WTC11 (cell line): ENCODE measurements around the gene TP53I13.

ENCODE experiments used
- ATF3 ChIP-seq: sonication (generic); formaldehyde crosslinking; conservative IDR thresholded peaks from 2 replicates; pipeline ENCODE4 v1.8.1; 2022; ENCODE audit warnings: mild to moderate bottlenecking, missing genetic modification reagents
- CREM ChIP-seq: sonication (generic); formaldehyde crosslinking; IDR thresholded peaks from 2 replicates; pipeline ENCODE4 v1.8.1; 2022; ENCODE audit warnings: mild to moderate bottlenecking, missing genetic modification reagents, moderate library complexity
- CTCF ChIP-seq: fragments of 200-600 bp; IDR thresholded peaks from 2 replicates; pipeline ENCODE4 v1.8.0; 2022; ENCODE audit warnings: antibody characterized with exemption
- E2F4 ChIP-seq: sonication (generic); formaldehyde crosslinking; IDR thresholded peaks from 2 replicates; pipeline ENCODE4 v1.8.1; 2022; ENCODE audit warnings: low read depth, mild to moderate bottlenecking, moderate library complexity, missing genetic modification reagents, borderline replicate concordance
- ELF4 ChIP-seq: sonication (generic); formaldehyde crosslinking; IDR thresholded peaks from 2 replicates; pipeline ENCODE4 v1.8.1; 2022; ENCODE audit warnings: low read depth, mild to moderate bottlenecking, moderate library complexity, missing genetic modification reagents
- ESRRA ChIP-seq: sonication (generic); formaldehyde crosslinking; IDR thresholded peaks from 2 replicates; pipeline ENCODE4 v1.8.1; 2022; ENCODE audit warnings: mild to moderate bottlenecking, missing genetic modification reagents, borderline replicate concordance
- FOXJ3 ChIP-seq: sonication (generic); formaldehyde crosslinking; IDR thresholded peaks from 2 replicates; pipeline ENCODE4 v1.9.0; 2021; ENCODE audit warnings: missing genetic modification reagents, mild to moderate bottlenecking, borderline replicate concordance
- NFE2L1 ChIP-seq: sonication (generic); formaldehyde crosslinking; IDR thresholded peaks from 2 replicates; pipeline ENCODE4 v1.8.1; 2023; ENCODE audit warnings: missing genetic modification reagents
- NFYB ChIP-seq: sonication (generic); formaldehyde crosslinking; conservative IDR thresholded peaks from 2 replicates; pipeline ENCODE4 v1.8.0; 2022; ENCODE audit warnings: low read depth, missing genetic modification reagents
- NR2C2 ChIP-seq: sonication (generic); formaldehyde crosslinking; IDR thresholded peaks from 2 replicates; pipeline ENCODE4 v1.8.0; 2022; ENCODE audit warnings: mild to moderate bottlenecking, missing genetic modification reagents
- RELA ChIP-seq: sonication (generic); formaldehyde crosslinking; IDR thresholded peaks from 2 replicates; pipeline ENCODE4 v1.8.1; 2022; ENCODE audit warnings: missing genetic modification reagents, mild to moderate bottlenecking, borderline replicate concordance
- ZNF263 ChIP-seq: sonication (generic); formaldehyde crosslinking; IDR thresholded peaks from 2 replicates; pipeline ENCODE4 v1.8.1; 2022; ENCODE audit warnings: low read depth, mild to moderate bottlenecking, moderate library complexity, missing genetic modification reagents
- TF ChIP-seq, protein P1 (sequence below): sonication (generic); formaldehyde crosslinking; IDR thresholded peaks from 2 replicates; pipeline ENCODE4 v1.8.1; 2023; ENCODE audit warnings: mild to moderate bottlenecking, missing genetic modification reagents, moderate library complexity
- TF ChIP-seq, protein P2 (sequence below): sonication (generic); formaldehyde crosslinking; IDR thresholded peaks from 2 replicates; pipeline ENCODE4 v1.8.0; 2022; ENCODE audit warnings: mild to moderate bottlenecking, missing genetic modification reagents

GRCh38 chr17:29578626-29579485, 10.4 kb downstream of the TP53I13 start:
- no peak for TF ChIP-seq CREM (CRISPR knock-in tag)
- no peak for TF ChIP-seq NFE2L1 (CRISPR knock-in tag)
- TF ChIP-seq CTCF: no peak
- TF ChIP-seq NR2C2 (CRISPR knock-in tag): no peak
- TF ChIP-seq ZNF263: no peak
- TF ChIP-seq, protein P1, sequence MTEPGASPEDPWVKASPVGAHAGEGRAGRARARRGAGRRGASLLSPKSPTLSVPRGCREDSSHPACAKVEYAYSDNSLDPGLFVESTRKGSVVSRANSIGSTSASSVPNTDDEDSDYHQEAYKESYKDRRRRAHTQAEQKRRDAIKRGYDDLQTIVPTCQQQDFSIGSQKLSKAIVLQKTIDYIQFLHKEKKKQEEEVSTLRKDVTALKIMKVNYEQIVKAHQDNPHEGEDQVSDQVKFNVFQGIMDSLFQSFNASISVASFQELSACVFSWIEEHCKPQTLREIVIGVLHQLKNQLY (CRISPR knock-in tag): no peak
- TF ChIP-seq ELF4 (CRISPR knock-in tag): no peak
- TF ChIP-seq NFYB (CRISPR knock-in tag): no peak
- TF ChIP-seq, protein P2, sequence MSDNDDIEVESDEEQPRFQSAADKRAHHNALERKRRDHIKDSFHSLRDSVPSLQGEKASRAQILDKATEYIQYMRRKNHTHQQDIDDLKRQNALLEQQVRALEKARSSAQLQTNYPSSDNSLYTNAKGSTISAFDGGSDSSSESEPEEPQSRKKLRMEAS (CRISPR knock-in tag): no peak
- no peak for TF ChIP-seq ATF3 (CRISPR knock-in tag)
- no peak for TF ChIP-seq FOXJ3 (CRISPR knock-in tag)
- no peak for TF ChIP-seq E2F4 (CRISPR knock-in tag)
- no peak for TF ChIP-seq ESRRA (CRISPR knock-in tag)
- TF ChIP-seq RELA (CRISPR knock-in tag): no peak
